IPS-18a (cell line): ENCODE results near the gene BBOF1.
"Not testable (repeated sequence)": the region's sequence is repeated elsewhere in the genome, so short reads cannot be mapped to it uniquely, and the experiment has no call there.

Experiments
- H3K27ac ChIP-seq: one replicate; pipeline ENCODE4 v1.5.1; 2013; ENCODE audit warnings: low read length
- H3K27me3 ChIP-seq: one replicate; pipeline ENCODE4 v1.6.1; 2013; ENCODE audit warnings: mild to moderate bottlenecking, low read length; ENCODE audit not compliant: control insufficient read depth, insufficient read depth
- H3K36me3 ChIP-seq: one replicate; pipeline ENCODE4 v1.6.1; 2013; ENCODE audit warnings: low read depth, low read length; ENCODE audit not compliant: control insufficient read depth
- H3K4me1 ChIP-seq: one replicate; pipeline ENCODE4 v1.6.1; 2013; ENCODE audit warnings: low read depth, low read length; ENCODE audit not compliant: control insufficient read depth
- H3K4me3 ChIP-seq: one replicate; pipeline ENCODE4 v1.5.1; 2013; ENCODE audit warnings: low read length
- H3K9ac ChIP-seq: one replicate; pipeline ENCODE4 v1.6.1; 2013; ENCODE audit warnings: mild to moderate bottlenecking, low read length, moderate library complexity
- H3K9me3 ChIP-seq: one replicate; pipeline ENCODE4 v1.6.1; 2013; ENCODE audit warnings: low read depth, low read length; ENCODE audit not compliant: control insufficient read depth

The BBOF1 gene

DNA sequence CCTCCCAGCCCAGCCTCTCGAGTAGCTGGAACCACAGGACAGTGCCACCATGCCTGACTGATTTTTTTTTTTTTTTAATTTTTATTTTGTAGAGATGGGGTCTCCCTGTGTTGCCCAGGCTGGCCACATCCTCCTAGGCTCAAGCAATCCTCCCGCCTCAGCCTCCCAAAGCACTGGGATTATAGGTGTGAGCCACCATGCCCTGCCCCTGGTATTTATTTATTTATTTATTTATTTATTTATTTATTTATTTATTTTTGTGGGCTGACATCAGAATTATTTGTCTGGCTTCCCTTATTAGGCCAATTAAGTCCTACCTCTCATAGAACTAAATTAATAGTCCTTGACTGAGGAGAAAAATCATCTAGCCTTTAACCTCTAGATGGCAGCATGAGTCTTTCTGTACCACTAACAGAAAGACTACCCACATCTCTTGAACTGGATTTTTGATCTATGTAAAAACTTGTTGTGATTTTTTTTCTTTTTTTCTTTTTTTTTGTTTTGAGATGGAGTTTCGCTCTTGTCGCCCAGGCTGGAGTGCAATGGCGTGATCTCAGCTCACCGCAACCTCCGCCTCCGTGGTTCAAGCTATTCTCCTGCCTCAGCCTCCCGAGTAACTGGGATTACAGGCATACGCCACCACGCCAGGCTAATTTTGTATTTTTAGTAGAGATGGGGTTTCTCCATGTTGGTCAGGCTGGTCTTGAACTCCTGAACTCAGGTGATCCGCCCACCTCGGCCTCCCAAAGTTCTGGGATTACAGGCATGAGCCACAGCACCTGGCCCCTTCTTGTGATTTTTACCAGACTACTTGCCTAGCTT is 92.5 kb downstream of the BBOF1 start:
- not testable (repeated sequence) for H3K4me1 ChIP-seq, H3K27me3 ChIP-seq, H3K36me3 ChIP-seq, H3K9ac ChIP-seq, H3K4me3 ChIP-seq, H3K9me3 ChIP-seq, H3K27ac ChIP-seq
